IPS-18c (cell line): Measurements from ENCODE around the gene LRBA.
"Not testable (repeated sequence)": the region's sequence is repeated elsewhere in the genome, so short reads cannot be mapped to it uniquely, and the experiment has no call there.

Experiments
- H3K4me3 ChIP-seq: 2 replicates; pipeline ENCODE4 v1.7.0; 2013; ENCODE audit warnings: low read depth, mild to moderate bottlenecking, low read length, moderate library complexity; ENCODE audit not compliant: insufficient read depth
- H3K9me3 ChIP-seq: one replicate; pipeline ENCODE4 v1.6.1; 2013; ENCODE audit warnings: mild to moderate bottlenecking, low read length, moderate library complexity; ENCODE audit not compliant: control insufficient read depth, insufficient read depth

LRBA gene

GRCh38 chr4:150401083-150401687, 613.9 kb downstream of the LRBA start:
- no peak overlapping the region for H3K4me3 ChIP-seq
- H3K9me3 ChIP-seq = no peaks in the 10 kb centered on the region

GRCh38 chr4:150395872-150396271, 619.2 kb downstream of the LRBA start:
- Histone ChIP-seq H3K4me3 (no peak overlapping the region), H3K9me3 (no peaks in the 10 kb centered on the region)

- Histone ChIP-seq H3K9me3 (no peaks in the 10 kb centered on the region), H3K4me3 (no peak overlapping the region)
Measured at GRCh38 chr4:150394046-150394445, 621.0 kb downstream of the LRBA start.

- no peak overlapping the region for H3K4me3 ChIP-seq
- no peaks in the 10 kb centered on the region for H3K9me3 ChIP-seq
Measured at GRCh38 chr4:150391052-150391451, 624.0 kb downstream of the LRBA start.

- H3K9me3 ChIP-seq = no peaks in the 10 kb centered on the region
- no peak overlapping the region for H3K4me3 ChIP-seq
Measured at GRCh38 chr4:150390531-150390910, 624.6 kb downstream of the LRBA start.

DNA sequence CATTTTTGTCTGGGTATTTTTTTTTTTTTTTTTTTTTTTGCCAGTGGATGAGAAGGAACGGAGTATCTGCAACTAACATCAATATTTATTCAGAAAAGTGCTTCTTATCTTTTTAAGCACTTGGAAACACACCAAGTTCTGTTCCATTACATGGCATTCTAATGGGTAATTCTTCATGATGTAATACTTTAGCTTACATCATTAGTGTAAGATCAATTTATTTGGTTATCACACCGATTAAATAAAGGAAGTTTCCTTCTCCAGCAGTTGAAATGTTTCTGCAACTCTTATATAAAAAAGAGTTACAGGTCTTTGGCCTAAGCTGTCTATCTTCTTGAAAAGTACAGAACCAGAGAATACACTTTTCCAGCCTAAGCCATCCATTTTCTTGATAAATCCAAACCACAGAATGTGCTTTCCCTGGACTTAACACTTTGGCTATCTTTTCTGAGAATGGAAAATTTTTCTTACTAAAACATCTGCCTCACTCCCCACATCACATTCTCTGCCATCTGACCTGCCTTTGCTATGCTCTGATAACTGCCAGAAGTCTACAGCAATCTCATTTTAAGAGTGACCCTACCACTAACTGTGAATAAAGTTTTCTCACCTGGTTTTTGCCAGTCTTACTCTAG, 625.1 kb downstream of the LRBA start:
- no peaks in the 10 kb centered on the region for H3K9me3 ChIP-seq
- H3K4me3 ChIP-seq = no peak overlapping the region

- Histone ChIP-seq H3K9me3 (no peaks in the 10 kb centered on the region), H3K4me3 (no peak overlapping the region)
Measured at GRCh38 chr4:150387981-150388380, 627.1 kb downstream of the LRBA start.

- H3K4me3 ChIP-seq, H3K9me3 ChIP-seq: not testable (repeated sequence)
Measured at GRCh38 chr4:150386415-150386814, 628.7 kb downstream of the LRBA start.

- Histone ChIP-seq H3K9me3 (no peaks in the 10 kb centered on the region), H3K4me3 (no peak overlapping the region)
Measured at GRCh38 chr4:150385606-150386005, 629.5 kb downstream of the LRBA start.

GRCh38 chr4:150384249-150384648, 630.8 kb downstream of the LRBA start:
- Histone ChIP-seq H3K4me3 (no peak overlapping the region), H3K9me3 (no peaks in the 10 kb centered on the region)

- H3K4me3 ChIP-seq = no peak overlapping the region
- H3K9me3 ChIP-seq = no peaks in the 10 kb centered on the region
Measured at GRCh38 chr4:150382028-150382427, 633.1 kb downstream of the LRBA start.

DNA sequence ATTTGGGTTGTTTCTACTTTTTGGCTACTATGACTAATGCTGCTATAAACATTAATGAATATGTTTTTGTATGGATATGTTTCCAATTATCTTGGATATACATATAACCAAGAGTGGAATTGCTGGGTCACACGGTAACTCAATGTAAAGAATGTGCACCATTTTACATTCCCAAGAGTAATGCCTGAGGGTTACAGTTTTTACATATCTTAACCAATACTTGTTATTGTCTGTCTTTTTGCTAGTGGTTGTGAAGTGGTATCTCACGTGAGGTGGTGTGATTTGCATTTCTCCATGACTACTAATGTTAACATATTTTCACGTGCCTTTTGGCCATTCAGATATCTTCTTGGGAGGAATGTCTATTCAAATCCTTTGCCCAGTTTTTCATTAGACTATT, 633.5 kb downstream of the LRBA start:
- H3K4me3 ChIP-seq = no peak overlapping the region
- H3K9me3 ChIP-seq = no peaks in the 10 kb centered on the region

GRCh38 chr4:150381036-150381435, 634.0 kb downstream of the LRBA start:
- Histone ChIP-seq H3K4me3 (no peak overlapping the region), H3K9me3 (no peaks in the 10 kb centered on the region)

- H3K9me3 ChIP-seq = no peaks in the 10 kb centered on the region
Measured at GRCh38 chr4:150379454-150379853, 635.6 kb downstream of the LRBA start.

GRCh38 chr4:150375025-150375424, 640.1 kb downstream of the LRBA start:
- H3K9me3 ChIP-seq = no peaks in the 10 kb centered on the region
- no peak overlapping the region for H3K4me3 ChIP-seq

More at GRCh38 chr4:150379454-150379853, 635.6 kb downstream of the LRBA start:
- H3K4me3 ChIP-seq = no peak overlapping the region

- Histone ChIP-seq H3K4me3 (no peak overlapping the region), H3K9me3 (no peaks in the 10 kb centered on the region)
Measured at GRCh38 chr4:150371869-150372268, 643.2 kb downstream of the LRBA start.

DNA sequence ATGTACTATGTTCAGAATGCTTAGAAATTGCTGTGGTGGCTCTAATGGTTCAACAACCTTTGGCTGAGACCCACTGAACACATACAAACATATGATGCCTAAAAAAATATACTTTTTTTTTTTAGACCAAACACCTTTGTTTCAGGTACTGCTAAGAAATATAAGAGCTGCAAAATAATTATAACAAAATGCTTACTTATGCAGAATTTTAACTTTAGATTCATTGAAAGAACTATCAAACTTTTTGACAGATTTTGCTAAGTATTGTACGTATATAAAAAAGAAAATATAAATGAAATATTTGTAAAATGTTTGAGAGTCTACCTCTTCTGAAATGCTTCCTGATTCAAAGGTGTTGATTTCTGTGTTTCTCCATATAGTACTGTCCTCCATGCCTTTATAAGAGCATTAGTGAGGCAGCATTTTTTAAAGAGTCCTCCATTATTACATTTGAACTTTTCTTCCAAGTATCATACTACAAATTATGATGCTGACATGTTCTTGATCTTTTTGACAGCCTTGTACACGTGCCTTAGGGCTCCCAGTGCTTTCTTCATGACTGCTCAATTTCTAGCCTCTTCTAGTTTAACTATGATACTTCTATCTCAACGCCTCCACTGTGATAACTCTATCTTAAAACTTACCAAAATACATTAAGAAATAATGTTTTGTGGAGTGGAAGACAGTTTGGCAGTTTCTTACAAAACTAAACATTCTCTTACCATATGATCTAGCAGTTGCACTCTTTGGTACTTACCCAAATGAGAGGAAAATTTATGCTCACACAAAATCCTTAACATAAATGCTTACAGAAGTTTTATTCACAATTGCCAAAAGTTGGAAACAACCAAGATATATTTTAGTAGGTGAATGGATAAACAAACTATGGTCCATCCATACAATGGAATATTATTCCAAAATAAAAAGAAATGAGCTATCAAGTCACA, 645.4 kb downstream of the LRBA start:
- no peaks in the 10 kb centered on the region for H3K9me3 ChIP-seq
- H3K4me3 ChIP-seq = no peak overlapping the region

- no peak overlapping the region for H3K4me3 ChIP-seq
Measured at GRCh38 chr4:150368667-150369066, 646.4 kb downstream of the LRBA start.

More at GRCh38 chr4:150368667-150369066, 646.4 kb downstream of the LRBA start:
- H3K9me3 ChIP-seq = no peaks in the 10 kb centered on the region
